AG10803 (cell line): ENCODE measurements around the gene TRIP11.

Source experiments
- DNase-seq: peaks from one replicate; pipeline ENCODE4 v3.0.0; 2010; ENCODE audit warnings: low read depth
- H3K4me3 ChIP-seq: 2 replicates; pipeline ENCODE4 v1.5.1; 2011; ENCODE audit warnings: mild to moderate bottlenecking, low read length, control low read depth
- CTCF ChIP-seq: conservative IDR thresholded peaks from 2 replicates; pipeline ENCODE4 v1.5.1; 2011; ENCODE audit warnings: mild to moderate bottlenecking, low read length, control low read depth, inconsistent platforms

The TRIP11 gene

GRCh38 chr14:92026548-92027190, 13.2 kb downstream of the TRIP11 start:
- no peak for DNase-seq
- TF ChIP-seq CTCF, result no peak
- no peak overlapping the region for H3K4me3 ChIP-seq

DNA sequence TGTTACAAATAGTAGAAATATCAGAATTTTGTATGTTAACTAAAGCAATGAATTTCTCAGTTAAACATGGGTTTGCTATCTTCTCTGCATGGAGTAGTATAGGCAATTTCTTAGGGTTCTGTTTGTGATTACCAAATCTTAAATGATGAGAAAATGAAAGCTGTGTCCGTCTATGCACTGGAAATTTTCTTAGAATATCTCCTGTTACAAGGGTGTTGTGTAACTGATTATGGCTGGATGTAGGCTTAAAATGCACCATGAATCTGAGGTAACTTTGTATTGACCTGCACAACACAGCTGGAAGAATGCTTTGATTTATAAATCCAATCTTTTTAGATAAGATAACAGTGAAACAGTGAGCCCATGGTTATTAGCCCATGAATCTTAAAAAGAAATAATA, 17.8 kb downstream of the TRIP11 start:
- DNase-seq, result no peak
- H3K4me3 ChIP-seq, result no peak overlapping the region
- TF ChIP-seq CTCF, result no peak

GRCh38 chr14:92021523-92021922, 18.3 kb downstream of the TRIP11 start:
- TF ChIP-seq CTCF, result no peak
- no peak overlapping the region for H3K4me3 ChIP-seq
- no peak for DNase-seq

DNA sequence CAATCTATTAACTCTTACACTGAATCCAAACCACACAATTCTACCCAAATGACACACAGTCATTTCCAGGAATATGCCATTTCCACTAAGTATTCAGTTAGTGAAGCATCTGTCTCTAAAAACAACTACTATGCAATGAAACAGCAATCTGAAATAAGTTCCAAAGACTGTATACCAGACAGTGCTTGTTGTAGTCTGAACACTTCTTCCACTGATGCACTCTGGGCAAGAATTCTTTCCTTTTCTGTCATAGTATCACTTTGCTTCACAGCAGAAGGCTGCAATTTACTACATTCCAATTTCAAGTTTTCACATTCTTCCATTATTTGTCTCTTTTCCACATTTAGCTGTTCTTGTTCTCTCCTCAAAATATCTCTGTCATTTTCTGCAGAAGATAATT, 25.8 kb downstream of the TRIP11 start:
- no peak overlapping the region for H3K4me3 ChIP-seq
- no peak for TF ChIP-seq CTCF
- DNase-seq, result peak; percentile 16

- no peak for TF ChIP-seq CTCF
- DNase-seq, result no peak
- no peak overlapping the region for H3K4me3 ChIP-seq
Measured at GRCh38 chr14:92012121-92012748, 27.6 kb downstream of the TRIP11 start.

GRCh38 chr14:92010644-92011043, 29.2 kb downstream of the TRIP11 start:
- DNase-seq, result no peak
- no peak for TF ChIP-seq CTCF
- H3K4me3 ChIP-seq, result no peak overlapping the region

GRCh38 chr14:92009604-92010003, 30.3 kb downstream of the TRIP11 start:
- H3K4me3 ChIP-seq, result no peak overlapping the region
- no peak for TF ChIP-seq CTCF
- DNase-seq, result no peak
